GM21825 (cell line): ENCODE results near the gene GYG1.
"Not testable (repeated sequence)": the region's sequence is repeated elsewhere in the genome, so short reads cannot be mapped to it uniquely, and the experiment has no call there.

Experiments
- ATAC-seq: cut with Tn5 transposase; IDR thresholded peaks from one replicate; pipeline ENCODE4 v1.9.1; 2021; ENCODE audit warnings: mild to moderate bottlenecking, moderate library complexity; ENCODE audit not compliant: unreplicated experiment

GYG1 gene

GRCh38 chr3:148981273-148981672 is 10.1 kb upstream of the GYG1 start:
- ATAC-seq, result no peak

- not testable (repeated sequence) for ATAC-seq
Observed at GRCh38 chr3:148987551-148987950, 3.8 kb upstream of the GYG1 start.

GRCh38 chr3:148990236-148990635 is 1.1 kb upstream of the GYG1 start:
- peak; percentile 33 for ATAC-seq

GRCh38 chr3:148992027-148992634 is 791 bp downstream of the GYG1 start:
- ATAC-seq, result peak; percentile 28

- ATAC-seq, result no peak
Observed at GRCh38 chr3:148992635-148993255, 1.4 kb downstream of the GYG1 start.

- no peak for ATAC-seq
Observed at GRCh38 chr3:148997623-148998022, 6.3 kb downstream of the GYG1 start.

GRCh38 chr3:148998297-148998696 is 7.0 kb downstream of the GYG1 start:
- ATAC-seq, result no peak

- no peak for ATAC-seq
Observed at GRCh38 chr3:148998715-148999423, 7.5 kb downstream of the GYG1 start.

- no peak for ATAC-seq
Observed at GRCh38 chr3:148999806-149000205, 8.5 kb downstream of the GYG1 start.

GRCh38 chr3:149000206-149000745 is 8.9 kb downstream of the GYG1 start:
- ATAC-seq, result no peak

GRCh38 chr3:149001727-149002126 is 10.4 kb downstream of the GYG1 start:
- no peak for ATAC-seq

- ATAC-seq, result peak; percentile 84
Observed at GRCh38 chr3:149003653-149004305, 12.4 kb downstream of the GYG1 start.

GRCh38 chr3:149004622-149005021 is 13.3 kb downstream of the GYG1 start:
- ATAC-seq, result no peak

GRCh38 chr3:149005416-149005815 is 14.1 kb downstream of the GYG1 start:
- ATAC-seq, result no peak

GRCh38 chr3:149007567-149008257 is 16.4 kb downstream of the GYG1 start:
- no peak for ATAC-seq

- peak; percentile 96 for ATAC-seq
Observed at GRCh38 chr3:149009732-149010131, 18.4 kb downstream of the GYG1 start.

- ATAC-seq, result no peak
Observed at GRCh38 chr3:149010504-149010951, 19.2 kb downstream of the GYG1 start.

- no peak for ATAC-seq
Observed at GRCh38 chr3:149010966-149011365, 19.6 kb downstream of the GYG1 start.

GRCh38 chr3:149011676-149012075 is 20.3 kb downstream of the GYG1 start:
- ATAC-seq, result no peak

- no peak for ATAC-seq
Observed at GRCh38 chr3:149013726-149014125, 22.4 kb downstream of the GYG1 start.

GRCh38 chr3:149015393-149015792 is 24.1 kb downstream of the GYG1 start:
- ATAC-seq, result no peak
